Stimulated activated CD4-positive, alpha-beta T cell treated with anti-CD3 and anti-CD28 coated beads, Interleukin-15, amount 100 ng/mL, for 48 hours (primary cell): ENCODE results near the gene WIPF2.

ENCODE experiments used
- DNase-seq, 2 donors: peaks; one replicate each; pipeline ENCODE4 v3.0.0-alpha.2; 2020; ENCODE audit warnings: low read depth in 2 of 2

Gene WIPF2

GRCh38 chr17:40218740-40219593 is at the start of gene WIPF2:
WIPF2 (plus strand) TSS chr17:40219304; CDS start chr17:40256460, 37,156 bp downstream.
- DNase-seq: peak; percentile 96

GRCh38 chr17:40170325-40170724 is 48.8 kb upstream of the WIPF2 start:
- no peak for DNase-seq

GRCh38 chr17:40171750-40172149 is 47.4 kb upstream of the WIPF2 start:
- DNase-seq: no peak

GRCh38 chr17:40173091-40173777 is 45.9 kb upstream of the WIPF2 start:
- no peak for DNase-seq

- no peak for DNase-seq
These were observed 45.3 kb upstream of the WIPF2 start for GRCh38 chr17:40173778-40174135.

GRCh38 chr17:40174514-40174913 is 44.6 kb upstream of the WIPF2 start:
- no peak for DNase-seq

- DNase-seq: no peak
These were observed 43.0 kb upstream of the WIPF2 start for GRCh38 chr17:40175928-40176753.

GRCh38 chr17:40176754-40177110 is 42.4 kb upstream of the WIPF2 start:
- DNase-seq: no peak

- peak; percentile 79 to 88 for DNase-seq
These were observed 41.7 kb upstream of the WIPF2 start, which contains the start of gene RAPGEFL1 for GRCh38 chr17:40177275-40177874. RAPGEFL1 (plus strand) TSS chr17:40177470; CDS start chr17:40177862, 392 bp downstream.

GRCh38 chr17:40178021-40178601 is 41.0 kb upstream of the WIPF2 start:
- no peak for DNase-seq

GRCh38 chr17:40178660-40179059 is 40.4 kb upstream of the WIPF2 start:
- no peak for DNase-seq

GRCh38 chr17:40179923-40180659 is 39.0 kb upstream of the WIPF2 start:
- no peak for DNase-seq

GRCh38 chr17:40180694-40181093 is 38.4 kb upstream of the WIPF2 start:
- DNase-seq: no peak

- DNase-seq: no peak
These were observed 37.9 kb upstream of the WIPF2 start for GRCh38 chr17:40181205-40181604.

GRCh38 chr17:40182606-40183005 is 36.5 kb upstream of the WIPF2 start:
- DNase-seq: no peak

- no peak for DNase-seq
These were observed 31.9 kb upstream of the WIPF2 start for GRCh38 chr17:40187238-40187637.

- no peak for DNase-seq
These were observed 30.4 kb upstream of the WIPF2 start for GRCh38 chr17:40188694-40189093.

- DNase-seq: peak; percentile 12 to 20
These were observed 28.7 kb upstream of the WIPF2 start for GRCh38 chr17:40190197-40191021.

- peak; percentile 21 to 62 for DNase-seq
These were observed 27.6 kb upstream of the WIPF2 start for GRCh38 chr17:40191237-40192208.
